ENCODE data around the gene P2RX2. TPM values are rescaled to one million over a fixed set of nuclear protein-coding genes. Genes with fewer than 3 reads are reported as not detected.

P2RX2 gene
- total RNA-seq (not detected), polyA plus RNA-seq (not detected)

DNA sequence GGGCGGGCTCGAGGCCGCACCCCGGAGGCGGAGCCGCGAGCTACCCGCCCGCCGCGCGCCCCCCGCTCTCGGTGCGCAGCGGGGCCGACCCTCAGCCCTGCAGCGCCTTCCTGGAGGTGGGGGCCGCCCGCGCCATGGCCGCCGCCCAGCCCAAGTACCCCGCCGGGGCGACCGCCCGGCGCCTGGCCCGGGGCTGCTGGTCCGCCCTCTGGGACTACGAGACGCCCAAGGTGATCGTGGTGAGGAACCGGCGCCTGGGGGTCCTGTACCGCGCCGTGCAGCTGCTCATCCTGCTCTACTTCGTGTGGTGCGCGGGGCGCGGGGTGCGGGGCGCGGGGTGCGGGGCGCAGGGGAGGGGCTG, at the start of gene P2RX2:
Gene P2RX2 (plus strand): TSS at position 94 of the 361 bp plus-strand sequence. CDS start 41 bp downstream, at position 135.
- Histone ChIP-seq H3K4me3 (ENCODE audit: low read length in 2 of 2) (no peak within 1 kb of the TSS), H3K4me1 (ENCODE audit: insufficient read depth, low read length) (no peaks in the 10 kb centered on the region), H3K9me3 (ENCODE audit: control insufficient read depth in 1 of 2, low read length in 2 of 2) (no peaks in the 10 kb centered on the region), H3K36me3 (ENCODE audit: insufficient read depth, low read length) (no peaks in the 10 kb centered on the region), H3K27ac (ENCODE audit: low read depth, low read length) (no peak within 1 kb of the TSS), H3K27me3 (ENCODE audit: insufficient read depth, low read length) (peaks cover 19% of the 10 kb centered on the region)
- H3K36me3 Mint-ChIP-seq, result no peaks in the 10 kb centered on the region
- peaks cover 12 to 31% (median 16%) of the 10 kb centered on the region in 4 donors for H3K4me1 Mint-ChIP-seq
- H3K4me3 Mint-ChIP-seq, result peak within 1 kb of the TSS in 6 of 8 donors; percentile 45 to 62 (median 57)
- H3K27ac Mint-ChIP-seq, result peak within 1 kb of the TSS in 1 of 7 donors; percentile 86
- peaks cover 0 to 16% (median 9%) of the 10 kb centered on the region in 8 donors for H3K9me3 Mint-ChIP-seq
- H3K27me3 Mint-ChIP-seq, result peaks cover 17 to 18% of the 10 kb centered on the region in 2 donors
- intact Hi-C loops (cut with micrococcal nuclease), result no loop called here
- no peak for DNase-seq
- CTCF ChIA-PET (ENCODE audit: partially characterized antibody), result no interaction called here
- POLR2A ChIA-PET (ENCODE audit: partially characterized antibody), result no interaction called here

DNA sequence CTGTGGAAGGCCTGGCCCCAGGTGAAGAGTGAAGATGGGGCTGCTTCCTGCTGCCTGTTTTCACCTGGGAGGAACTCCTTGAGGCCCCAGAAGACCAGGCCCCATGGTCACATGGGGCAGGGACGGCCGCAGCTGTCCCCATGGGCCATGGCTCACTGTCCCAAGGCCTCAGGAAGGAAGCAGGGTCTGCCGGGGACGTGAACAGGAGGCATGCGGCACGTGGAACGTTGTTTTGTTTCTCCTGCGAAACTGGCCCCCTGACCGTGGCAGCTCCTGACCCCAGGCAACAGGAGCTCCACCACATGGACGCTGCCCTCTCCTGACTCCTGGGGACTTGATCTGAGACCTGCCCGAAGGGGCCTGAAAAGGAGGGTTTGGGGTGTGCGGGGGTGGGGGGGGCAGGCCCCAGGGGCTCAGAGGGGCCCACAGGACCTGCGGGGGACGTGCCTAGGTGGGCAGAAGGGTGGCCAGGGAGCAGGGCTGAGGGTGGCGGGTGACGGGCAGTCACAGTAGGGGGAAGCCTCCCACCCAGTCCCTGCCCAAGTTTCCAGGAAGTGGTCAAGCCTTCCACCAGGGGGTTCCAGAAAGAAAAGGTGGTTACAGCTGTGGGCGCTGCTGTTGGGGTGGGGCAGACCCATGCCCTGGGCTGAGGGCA, 49.6 kb upstream of the P2RX2 start:
- H3K36me3 Mint-ChIP-seq, result peaks cover 0 to 15% of the 10 kb centered on the region in 2 donors

DNA sequence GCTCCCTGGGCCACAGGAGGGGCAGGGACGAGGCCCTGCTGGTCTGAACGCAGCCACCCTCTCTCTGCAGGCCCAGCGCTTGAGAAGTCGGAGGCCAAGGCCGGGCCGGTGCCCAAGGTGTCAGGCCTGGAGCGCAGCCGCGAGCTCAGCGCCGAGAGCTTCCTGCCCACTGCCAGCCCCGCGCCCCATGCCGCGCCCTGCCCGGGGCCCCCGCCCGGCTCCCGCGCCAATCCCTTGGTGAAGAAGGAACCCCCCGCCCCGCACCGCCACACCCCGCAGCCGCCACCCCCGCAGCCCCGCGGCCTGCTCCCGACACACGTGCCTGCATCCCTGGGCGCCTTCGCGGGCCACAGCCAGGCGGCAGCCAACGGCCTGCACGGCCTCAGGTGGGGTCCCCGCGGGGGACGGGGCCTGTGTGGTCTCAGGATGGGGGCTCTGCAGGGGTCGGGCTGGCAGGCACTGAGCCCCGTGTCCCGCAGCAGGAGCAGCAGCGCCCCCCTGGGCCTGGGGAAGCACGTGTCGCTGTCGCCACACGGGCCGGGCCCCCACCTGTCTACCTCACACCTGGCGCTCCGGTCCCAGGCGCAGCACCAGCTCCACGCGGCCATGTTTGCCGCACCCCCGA, 48.6 kb upstream of the P2RX2 start:
- no peak for DNase-seq
- Mint-ChIP-seq H3K27ac (no peak overlapping the region), H3K4me1 (peaks cover 0 to 6% (median 0%) of the 10 kb centered on the region in 4 donors), H3K27me3 (no peaks in the 10 kb centered on the region), H3K4me3 (no peak overlapping the region), H3K9me3 (no peaks in the 10 kb centered on the region), H3K36me3 (peaks cover 0 to 14% of the 10 kb centered on the region in 2 donors)
- POLR2A ChIA-PET (ENCODE audit: partially characterized antibody), result no interaction called here
- intact Hi-C loops (cut with micrococcal nuclease), result no loop called here
- Histone ChIP-seq H3K4me3 (ENCODE audit: low read length in 2 of 2) (no peak overlapping the region), H3K36me3 (ENCODE audit: insufficient read depth, low read length) (peaks cover 5% of the 10 kb centered on the region), H3K4me1 (ENCODE audit: insufficient read depth, low read length) (no peaks in the 10 kb centered on the region), H3K9me3 (ENCODE audit: control insufficient read depth in 1 of 2, low read length in 2 of 2) (no peaks in the 10 kb centered on the region), H3K27ac (ENCODE audit: low read depth, low read length) (no peak overlapping the region), H3K27me3 (ENCODE audit: insufficient read depth, low read length) (no peaks in the 10 kb centered on the region)
- CTCF ChIA-PET (ENCODE audit: partially characterized antibody), result interaction anchor here (1.0 kb wide), 1 partner anchor 9 kb away, joined by 3 read pairs; no protein-coding TSS in a partner anchor

More for the DNA sequence above, 49.6 kb upstream of the P2RX2 start:
- Mint-ChIP-seq H3K4me3 (no peak overlapping the region), H3K4me1 (peaks cover 0 to 9% (median 0%) of the 10 kb centered on the region in 4 donors), H3K9me3 (no peaks in the 10 kb centered on the region), H3K27me3 (no peaks in the 10 kb centered on the region), H3K27ac (peak overlapping the region in 1 of 7 donors; percentile 70)
- Histone ChIP-seq H3K36me3 (ENCODE audit: insufficient read depth, low read length) (no peaks in the 10 kb centered on the region), H3K4me1 (ENCODE audit: insufficient read depth, low read length) (no peaks in the 10 kb centered on the region), H3K27me3 (ENCODE audit: insufficient read depth, low read length) (no peaks in the 10 kb centered on the region), H3K4me3 (ENCODE audit: low read length in 2 of 2) (no peak overlapping the region), H3K27ac (ENCODE audit: low read depth, low read length) (no peak overlapping the region), H3K9me3 (ENCODE audit: control insufficient read depth in 1 of 2, low read length in 2 of 2) (no peaks in the 10 kb centered on the region)
- intact Hi-C loops (cut with micrococcal nuclease), result no loop called here
- POLR2A ChIA-PET (ENCODE audit: partially characterized antibody), result interaction anchor here (1.2 kb wide), 1 partner anchor 11 kb away, joined by 4 read pairs; no protein-coding TSS in a partner anchor
- DNase-seq, result no peak
- CTCF ChIA-PET (ENCODE audit: partially characterized antibody), result interaction anchor here (1.0 kb wide), 1 partner anchor 8 kb away, joined by 3 read pairs; no protein-coding TSS in a partner anchor

DNA sequence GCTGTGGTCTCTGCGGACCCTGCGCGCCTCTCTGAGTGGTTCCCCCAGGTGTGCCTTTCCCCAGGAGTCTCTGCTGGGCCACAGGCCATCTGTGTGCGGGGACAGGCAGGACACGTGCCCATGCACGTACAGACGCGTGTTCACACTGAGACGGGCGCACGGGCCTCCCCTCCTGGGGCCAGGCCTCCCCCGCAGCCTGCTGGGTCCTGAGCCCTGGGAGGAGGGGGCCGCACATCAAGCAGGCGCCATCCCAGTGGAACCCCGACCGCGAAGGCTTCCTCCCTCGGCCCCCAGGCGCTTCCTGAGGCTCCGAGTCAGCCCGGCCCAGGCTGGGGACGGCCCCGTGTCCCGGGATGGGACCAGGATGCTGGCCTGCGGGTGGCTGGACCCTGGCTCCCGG, 47.9 kb upstream of the P2RX2 start:
- POLR2A ChIA-PET (ENCODE audit: partially characterized antibody), result no interaction called here
- CTCF ChIA-PET (ENCODE audit: partially characterized antibody), result no interaction called here
- Histone ChIP-seq H3K27me3 (ENCODE audit: insufficient read depth, low read length) (no peaks in the 10 kb centered on the region), H3K36me3 (ENCODE audit: insufficient read depth, low read length) (peaks cover 5% of the 10 kb centered on the region), H3K27ac (ENCODE audit: low read depth, low read length) (no peak overlapping the region), H3K9me3 (ENCODE audit: control insufficient read depth in 1 of 2, low read length in 2 of 2) (no peaks in the 10 kb centered on the region), H3K4me3 (ENCODE audit: low read length in 2 of 2) (no peak overlapping the region), H3K4me1 (ENCODE audit: insufficient read depth, low read length) (no peaks in the 10 kb centered on the region)
- Mint-ChIP-seq H3K4me3 (no peak overlapping the region), H3K4me1 (no peaks in the 10 kb centered on the region), H3K27me3 (no peaks in the 10 kb centered on the region), H3K36me3 (peaks cover 0 to 10% of the 10 kb centered on the region in 2 donors), H3K27ac (no peak overlapping the region), H3K9me3 (no peaks in the 10 kb centered on the region)
- intact Hi-C loops (cut with micrococcal nuclease), result no loop called here
- no peak for DNase-seq

DNA sequence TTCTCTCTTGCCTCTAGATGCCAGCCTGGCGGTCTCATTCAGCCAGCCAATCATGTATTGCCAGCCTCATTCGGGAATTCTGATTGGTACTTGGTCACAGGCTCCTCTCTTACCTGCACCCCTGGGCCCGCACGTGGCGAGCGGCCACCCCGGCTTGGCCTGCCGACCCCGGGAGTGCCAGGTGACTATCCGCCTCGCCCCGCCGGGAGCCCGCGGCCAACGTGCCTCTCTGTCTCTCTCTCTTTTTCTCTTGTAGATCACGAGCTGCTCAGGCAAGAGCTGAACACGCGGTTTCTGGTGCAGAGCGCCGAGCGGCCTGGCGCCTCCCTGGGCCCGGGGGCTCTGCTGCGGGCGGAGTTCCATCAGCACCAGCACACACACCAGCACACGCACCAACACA, 47.5 kb upstream of the P2RX2 start:
- no peak overlapping the region for H3K4me3 Mint-ChIP-seq

DNA sequence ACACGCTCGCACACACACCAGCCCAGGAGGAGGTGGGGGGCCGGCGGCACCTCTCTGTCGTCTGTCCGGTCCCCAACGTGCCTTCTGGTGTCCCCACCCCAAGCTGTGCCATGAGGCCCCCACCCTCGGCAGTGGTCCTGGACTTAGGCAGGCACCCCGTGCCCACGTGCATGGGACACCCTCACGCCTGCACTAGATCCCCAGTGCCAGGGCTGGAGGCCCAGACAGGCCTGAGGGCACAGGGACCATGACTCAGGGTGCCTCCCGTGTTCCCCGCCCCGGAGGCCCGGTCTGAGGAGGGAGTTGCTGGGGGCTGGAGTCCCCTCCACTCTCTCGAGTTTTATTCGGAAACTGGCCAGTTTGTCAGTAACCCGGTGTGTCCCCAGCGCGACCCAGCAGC, 47.0 kb upstream of the P2RX2 start:
- H3K9me3 Mint-ChIP-seq, result no peaks in the 10 kb centered on the region
- H3K27ac ChIP-seq (ENCODE audit: low read depth, low read length), result no peak overlapping the region
- no peaks in the 10 kb centered on the region for H3K4me1 Mint-ChIP-seq
- no peaks in the 10 kb centered on the region for H3K27me3 Mint-ChIP-seq
- H3K4me3 Mint-ChIP-seq, result no peak overlapping the region
- no peaks in the 10 kb centered on the region for H3K9me3 ChIP-seq (ENCODE audit: control insufficient read depth in 1 of 2, low read length in 2 of 2)
- intact Hi-C loops (cut with micrococcal nuclease), result no loop called here
- H3K36me3 ChIP-seq (ENCODE audit: insufficient read depth, low read length), result peaks cover 5% of the 10 kb centered on the region
- H3K4me3 ChIP-seq (ENCODE audit: low read length in 2 of 2), result no peak overlapping the region
- POLR2A ChIA-PET (ENCODE audit: partially characterized antibody), result no interaction called here
- H3K36me3 Mint-ChIP-seq, result peaks cover 0 to 7% of the 10 kb centered on the region in 2 donors
- no peak overlapping the region for H3K27ac Mint-ChIP-seq
- no peak for DNase-seq
- no peaks in the 10 kb centered on the region for H3K4me1 ChIP-seq (ENCODE audit: insufficient read depth, low read length)
- H3K27me3 ChIP-seq (ENCODE audit: insufficient read depth, low read length), result no peaks in the 10 kb centered on the region
- CTCF ChIA-PET (ENCODE audit: partially characterized antibody), result no interaction called here

More for the DNA sequence above, 47.5 kb upstream of the P2RX2 start:
- intact Hi-C loops (cut with micrococcal nuclease), result no loop called here
- ChIA-PET POLR2A (ENCODE audit: partially characterized antibody) (no interaction called here), CTCF (ENCODE audit: partially characterized antibody) (no interaction called here)
- Histone ChIP-seq H3K27me3 (ENCODE audit: insufficient read depth, low read length) (no peaks in the 10 kb centered on the region), H3K4me1 (ENCODE audit: insufficient read depth, low read length) (no peaks in the 10 kb centered on the region), H3K36me3 (ENCODE audit: insufficient read depth, low read length) (peaks cover 5% of the 10 kb centered on the region), H3K27ac (ENCODE audit: low read depth, low read length) (no peak overlapping the region), H3K9me3 (ENCODE audit: control insufficient read depth in 1 of 2, low read length in 2 of 2) (no peaks in the 10 kb centered on the region), H3K4me3 (ENCODE audit: low read length in 2 of 2) (no peak overlapping the region)
- Mint-ChIP-seq H3K27me3 (no peaks in the 10 kb centered on the region), H3K27ac (no peak overlapping the region), H3K4me1 (no peaks in the 10 kb centered on the region), H3K36me3 (peaks cover 0 to 7% of the 10 kb centered on the region in 2 donors), H3K9me3 (no peaks in the 10 kb centered on the region)
- no peak for DNase-seq

DNA sequence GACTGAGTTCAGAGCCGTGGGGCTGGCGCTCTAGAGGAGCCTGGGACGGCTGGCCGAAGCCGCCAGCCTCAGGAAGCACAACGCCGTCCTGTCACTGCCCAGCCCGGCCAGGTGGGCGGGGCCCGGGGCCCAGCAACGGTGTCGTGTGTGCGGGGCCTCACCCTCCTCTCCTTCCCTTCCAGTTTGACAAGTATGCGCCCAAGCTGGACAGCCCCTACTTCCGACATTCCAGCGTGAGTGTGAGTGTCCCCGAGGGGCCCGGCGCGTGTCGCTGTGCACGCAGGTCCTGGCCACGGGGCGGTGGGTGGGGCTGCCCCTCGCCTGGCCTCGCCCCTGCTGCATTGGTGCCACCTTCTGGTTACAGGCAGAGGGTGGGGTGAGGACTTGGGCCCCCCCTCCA, 46.5 kb upstream of the P2RX2 start:
- H3K4me1 ChIP-seq (ENCODE audit: insufficient read depth, low read length), result no peaks in the 10 kb centered on the region
- no peak overlapping the region for H3K4me3 ChIP-seq (ENCODE audit: low read length in 2 of 2)
- H3K27me3 ChIP-seq (ENCODE audit: insufficient read depth, low read length), result no peaks in the 10 kb centered on the region
- Mint-ChIP-seq H3K4me3 (no peak overlapping the region), H3K27me3 (no peaks in the 10 kb centered on the region), H3K4me1 (no peaks in the 10 kb centered on the region), H3K27ac (no peak overlapping the region), H3K36me3 (peaks cover 0 to 7% of the 10 kb centered on the region in 2 donors), H3K9me3 (no peaks in the 10 kb centered on the region)
- no peak for DNase-seq
- ChIA-PET CTCF (ENCODE audit: partially characterized antibody) (no interaction called here), POLR2A (ENCODE audit: partially characterized antibody) (no interaction called here)
- intact Hi-C loops (cut with micrococcal nuclease), result no loop called here
- peaks cover 5% of the 10 kb centered on the region for H3K36me3 ChIP-seq (ENCODE audit: insufficient read depth, low read length)
- H3K27ac ChIP-seq (ENCODE audit: low read depth, low read length), result no peak overlapping the region
- no peaks in the 10 kb centered on the region for H3K9me3 ChIP-seq (ENCODE audit: control insufficient read depth in 1 of 2, low read length in 2 of 2)
